Tibial nerve (tissue), 3 donors: ENCODE data around the gene ZDHHC8.

ENCODE experiments used
- CTCF ChIP-seq, 5 experiments: fragments of 200-600 bp in 3 of 5; fragments of 450-650 bp in 2 of 5; sonication (generic) in 3 of 5; IDR thresholded peaks; one replicate each; pipeline ENCODE4 v1.5.1; 2016 to 2019; ENCODE audit warnings: antibody characterized with exemption in 5 of 5, mild to moderate bottlenecking in 3 of 5, moderate library complexity in 2 of 5
- POLR2A ChIP-seq, 2 donors: fragments of 450-650 bp; IDR thresholded peaks; one replicate each; pipeline ENCODE4 v1.6.1; 2017; ENCODE audit warnings: antibody characterized with exemption in 2 of 2, mild to moderate bottlenecking in 2 of 2, moderate library complexity in 2 of 2

- TF ChIP-seq POLR2A (IDR thresholded peaks at IDR 0.05): no peak
- no peak for TF ChIP-seq CTCF (IDR thresholded peaks at IDR 0.05)
These were observed 468 bp downstream of the ZDHHC8 start for GRCh38 chr22:20131859-20132685.
